SK-N-SH treated with all-trans-retinoic acid at 6 μM for 48 hours (cell line): ENCODE measurements around the gene NPTXR.

Experiments used
- ARNTL ChIP-seq: fragments of 450-650 bp; formaldehyde crosslinking; IDR thresholded peaks from 2 replicates; pipeline ENCODE4 v1.5.0; 2020; ENCODE audit warnings: low read depth, mild to moderate bottlenecking, moderate library complexity, borderline replicate concordance
- CSDC2 ChIP-seq: fragments of 250-450 bp; sonication (Bioruptor Pico); IDR thresholded peaks from 2 replicates; pipeline ENCODE4 v1.5.0; 2020; ENCODE audit warnings: mild to moderate bottlenecking, moderate library complexity
- CSRNP3 ChIP-seq: fragments of 250-450 bp; sonication (Bioruptor Pico); IDR thresholded peaks from 2 replicates; pipeline ENCODE4 v1.5.1; 2021; ENCODE audit warnings: mild to moderate bottlenecking, moderate library complexity
- ESRRG ChIP-seq: fragments of 250-450 bp; sonication (Bioruptor Pico); IDR thresholded peaks from 2 replicates; pipeline ENCODE4 v1.6.1; 2021; ENCODE audit warnings: mild to moderate bottlenecking
- POU6F1 ChIP-seq: fragments of 250-450 bp; sonication (Bioruptor Pico); IDR thresholded peaks from 2 replicates; pipeline ENCODE4 v1.8.0; 2021; ENCODE audit warnings: low read depth, mild to moderate bottlenecking, moderate library complexity, borderline replicate concordance
- TOX ChIP-seq: fragments of 250-450 bp; sonication (Bioruptor Pico); IDR thresholded peaks from 2 replicates; pipeline ENCODE4 v1.8.0; 2021; ENCODE audit warnings: mild to moderate bottlenecking, moderate library complexity, borderline replicate concordance
- ZFP3 ChIP-seq: fragments of 250-450 bp; sonication (Bioruptor Pico); IDR thresholded peaks from 2 replicates; pipeline ENCODE4 v1.5.0; 2020; ENCODE audit warnings: mild to moderate bottlenecking, moderate library complexity
- ZFP30 ChIP-seq: fragments of 450-650 bp; formaldehyde crosslinking; IDR thresholded peaks from 2 replicates; pipeline ENCODE4 v1.5.0; 2022; ENCODE audit warnings: mild to moderate bottlenecking, moderate library complexity
- ZNF8 ChIP-seq: fragments of 450-650 bp; formaldehyde crosslinking; IDR thresholded peaks from 2 replicates; pipeline ENCODE4 v1.5.0; 2020; ENCODE audit warnings: mild to moderate bottlenecking, moderate library complexity
- TF ChIP-seq, protein P1 (sequence below): fragments of 250-450 bp; sonication (Bioruptor Pico); IDR thresholded peaks from 2 replicates; pipeline ENCODE4 v1.8.0; 2020; ENCODE audit warnings: mild to moderate bottlenecking, moderate library complexity, borderline replicate concordance
- TF ChIP-seq, protein P2 (sequence below): fragments of 250-450 bp; sonication (Bioruptor Pico); IDR thresholded peaks from 2 replicates; pipeline ENCODE4 v1.5.0; 2020; ENCODE audit warnings: mild to moderate bottlenecking, moderate library complexity

DNA sequence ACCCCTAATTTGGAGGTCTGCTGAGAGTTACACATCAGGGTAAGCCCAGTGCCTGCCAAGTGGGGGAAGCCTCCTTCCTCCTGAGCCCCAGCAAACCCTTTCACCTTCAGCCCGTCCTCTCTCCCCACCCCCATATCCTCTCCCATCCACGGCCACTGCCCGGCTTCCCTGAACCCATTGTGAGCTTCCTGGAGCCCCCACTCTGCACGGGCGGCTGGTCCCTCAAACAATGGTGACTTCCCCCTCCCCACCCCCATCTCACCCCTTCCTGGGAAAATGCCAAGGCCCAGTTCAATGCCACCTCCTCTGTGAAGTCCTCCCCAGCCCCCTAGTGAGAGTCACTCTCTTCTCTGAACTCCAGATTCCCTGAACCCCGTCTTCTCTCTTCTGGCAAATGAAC lies 67.7 kb downstream of the NPTXR start:
- TF ChIP-seq ESRRG (CRISPR knock-in tag) (no peak), ZFP30 (CRISPR knock-in tag) (no peak), POU6F1 (CRISPR knock-in tag) (no peak), ARNTL (CRISPR knock-in tag) (no peak), ZNF8 (CRISPR knock-in tag) (no peak), CSRNP3 (no peak), TOX (no peak), ZFP3 (CRISPR knock-in tag) (no peak), CSDC2 (no peak)
- TF ChIP-seq, protein P1, sequence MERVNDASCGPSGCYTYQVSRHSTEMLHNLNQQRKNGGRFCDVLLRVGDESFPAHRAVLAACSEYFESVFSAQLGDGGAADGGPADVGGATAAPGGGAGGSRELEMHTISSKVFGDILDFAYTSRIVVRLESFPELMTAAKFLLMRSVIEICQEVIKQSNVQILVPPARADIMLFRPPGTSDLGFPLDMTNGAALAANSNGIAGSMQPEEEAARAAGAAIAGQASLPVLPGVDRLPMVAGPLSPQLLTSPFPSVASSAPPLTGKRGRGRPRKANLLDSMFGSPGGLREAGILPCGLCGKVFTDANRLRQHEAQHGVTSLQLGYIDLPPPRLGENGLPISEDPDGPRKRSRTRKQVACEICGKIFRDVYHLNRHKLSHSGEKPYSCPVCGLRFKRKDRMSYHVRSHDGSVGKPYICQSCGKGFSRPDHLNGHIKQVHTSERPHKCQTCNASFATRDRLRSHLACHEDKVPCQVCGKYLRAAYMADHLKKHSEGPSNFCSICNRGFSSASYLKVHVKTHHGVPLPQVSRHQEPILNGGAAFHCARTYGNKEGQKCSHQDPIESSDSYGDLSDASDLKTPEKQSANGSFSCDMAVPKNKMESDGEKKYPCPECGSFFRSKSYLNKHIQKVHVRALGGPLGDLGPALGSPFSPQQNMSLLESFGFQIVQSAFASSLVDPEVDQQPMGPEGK (CRISPR knock-in tag) = no peak
- TF ChIP-seq, protein P2, sequence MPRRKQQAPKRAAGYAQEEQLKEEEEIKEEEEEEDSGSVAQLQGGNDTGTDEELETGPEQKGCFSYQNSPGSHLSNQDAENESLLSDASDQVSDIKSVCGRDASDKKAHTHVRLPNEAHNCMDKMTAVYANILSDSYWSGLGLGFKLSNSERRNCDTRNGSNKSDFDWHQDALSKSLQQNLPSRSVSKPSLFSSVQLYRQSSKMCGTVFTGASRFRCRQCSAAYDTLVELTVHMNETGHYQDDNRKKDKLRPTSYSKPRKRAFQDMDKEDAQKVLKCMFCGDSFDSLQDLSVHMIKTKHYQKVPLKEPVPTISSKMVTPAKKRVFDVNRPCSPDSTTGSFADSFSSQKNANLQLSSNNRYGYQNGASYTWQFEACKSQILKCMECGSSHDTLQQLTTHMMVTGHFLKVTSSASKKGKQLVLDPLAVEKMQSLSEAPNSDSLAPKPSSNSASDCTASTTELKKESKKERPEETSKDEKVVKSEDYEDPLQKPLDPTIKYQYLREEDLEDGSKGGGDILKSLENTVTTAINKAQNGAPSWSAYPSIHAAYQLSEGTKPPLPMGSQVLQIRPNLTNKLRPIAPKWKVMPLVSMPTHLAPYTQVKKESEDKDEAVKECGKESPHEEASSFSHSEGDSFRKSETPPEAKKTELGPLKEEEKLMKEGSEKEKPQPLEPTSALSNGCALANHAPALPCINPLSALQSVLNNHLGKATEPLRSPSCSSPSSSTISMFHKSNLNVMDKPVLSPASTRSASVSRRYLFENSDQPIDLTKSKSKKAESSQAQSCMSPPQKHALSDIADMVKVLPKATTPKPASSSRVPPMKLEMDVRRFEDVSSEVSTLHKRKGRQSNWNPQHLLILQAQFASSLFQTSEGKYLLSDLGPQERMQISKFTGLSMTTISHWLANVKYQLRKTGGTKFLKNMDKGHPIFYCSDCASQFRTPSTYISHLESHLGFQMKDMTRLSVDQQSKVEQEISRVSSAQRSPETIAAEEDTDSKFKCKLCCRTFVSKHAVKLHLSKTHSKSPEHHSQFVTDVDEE (CRISPR knock-in tag) = no peak
